HepG2 (cell line): ENCODE measurements around the gene ARID1A. TPM values are rescaled to one million over a fixed set of nuclear protein-coding genes. Genes with fewer than 3 reads are reported as not detected.

Experiments used
- ATF7-NPFF ChIP-seq: sonication (generic); formaldehyde crosslinking; IDR thresholded peaks from 2 replicates; pipeline ENCODE4 v1.8.1; 2023; ENCODE audit warnings: mild to moderate bottlenecking, low read depth, missing genetic modification reagents, moderate library complexity
- ELF1 ChIP-seq: sonication (generic); formaldehyde crosslinking; IDR thresholded peaks from 2 replicates; pipeline ENCODE4 v1.4.0; 2020; ENCODE audit warnings: missing genetic modification reagents
- ELF3 ChIP-seq: IDR thresholded peaks from 2 replicates; pipeline ENCODE4 v1.6.1; 2016; ENCODE audit warnings: missing genetic modification reagents, missing compliant biosample characterization
- GATAD1 ChIP-seq: IDR thresholded peaks from 2 replicates; pipeline ENCODE4 v1.6.1; 2016; ENCODE audit warnings: missing genetic modification reagents, missing compliant biosample characterization
- IRF2 ChIP-seq: IDR thresholded peaks from 2 replicates; pipeline ENCODE4 v1.6.1; 2018; ENCODE audit warnings: missing genetic modification reagents, missing compliant biosample characterization
- IRX3 ChIP-seq: sonication (generic); formaldehyde crosslinking; IDR thresholded peaks from 2 replicates; pipeline ENCODE4 v1.8.1; 2023; ENCODE audit warnings: mild to moderate bottlenecking, low read depth, missing genetic modification reagents, borderline replicate concordance
- SP4 ChIP-seq: sonication (generic); formaldehyde crosslinking; IDR thresholded peaks from 2 replicates; pipeline ENCODE4 v1.8.1; 2023; ENCODE audit warnings: mild to moderate bottlenecking, missing genetic modification reagents
- TBX2 ChIP-seq: sonication (generic); formaldehyde crosslinking; IDR thresholded peaks from 2 replicates; pipeline ENCODE4 v1.5.0; 2020; ENCODE audit warnings: missing genetic modification reagents, mild to moderate bottlenecking, borderline replicate concordance
- ZMYM4 ChIP-seq: sonication (generic); formaldehyde crosslinking; IDR thresholded peaks from 2 replicates; pipeline ENCODE4 v1.8.1; 2023; ENCODE audit warnings: mild to moderate bottlenecking, missing genetic modification reagents
- ZNF20 ChIP-seq: sonication (generic); formaldehyde crosslinking; IDR thresholded peaks from 2 replicates; pipeline ENCODE4 v1.4.0; 2020; ENCODE audit warnings: mild to moderate bottlenecking, moderate library complexity, missing genetic modification reagents
- ZNF337 ChIP-seq: sonication (generic); formaldehyde crosslinking; IDR thresholded peaks from 2 replicates; pipeline ENCODE4 v1.5.1; 2020; ENCODE audit warnings: missing genetic modification reagents, low read depth, mild to moderate bottlenecking, borderline replicate concordance
- ZNF382 ChIP-seq: sonication (generic); formaldehyde crosslinking; IDR thresholded peaks from 2 replicates; pipeline ENCODE4 v1.5.0; 2020; ENCODE audit warnings: missing genetic modification reagents, mild to moderate bottlenecking, borderline replicate concordance
- ZNF547 ChIP-seq: sonication (generic); formaldehyde crosslinking; IDR thresholded peaks from 2 replicates; pipeline ENCODE4 v1.5.1; 2020; ENCODE audit warnings: mild to moderate bottlenecking, missing genetic modification reagents
- ZNF556 ChIP-seq: sonication (generic); formaldehyde crosslinking; IDR thresholded peaks from 2 replicates; pipeline ENCODE4 v1.4.0; 2020; ENCODE audit warnings: mild to moderate bottlenecking, missing genetic modification reagents, borderline replicate concordance
- ZNF616 ChIP-seq: sonication (generic); formaldehyde crosslinking; IDR thresholded peaks from 2 replicates; pipeline ENCODE4 v1.5.0; 2020; ENCODE audit warnings: low read depth, mild to moderate bottlenecking, missing genetic modification reagents
- ZNF766 ChIP-seq: sonication (generic); formaldehyde crosslinking; IDR thresholded peaks from 2 replicates; pipeline ENCODE4 v1.5.0; 2020; ENCODE audit warnings: missing genetic modification reagents, borderline replicate concordance
- ZSCAN22 ChIP-seq: sonication (generic); formaldehyde crosslinking; IDR thresholded peaks from 2 replicates; pipeline ENCODE4 v1.4.0; 2020; ENCODE audit warnings: mild to moderate bottlenecking, missing genetic modification reagents
- ZSCAN30 ChIP-seq: sonication (generic); formaldehyde crosslinking; IDR thresholded peaks from 2 replicates; pipeline ENCODE4 v1.5.0; 2020; ENCODE audit warnings: mild to moderate bottlenecking, missing genetic modification reagents
- polyA plus RNA-seq, 8 experiments: library from polyadenylated mRNA; depleted of rRNA in 3 of 8; stranded (reverse) in 7 of 8; unstranded in 1 of 8; fragments of >200 nt; fragmentation: Illumina TruSeq in 4 of 8; extraction: Trizol in 4 of 8; gene quantifications; 2 replicates each; pipeline versions ENCODE4 v1.2.1 to v1.2.3, GENCODE V29; 2011 to 2016; ENCODE audit warnings: low read depth in 4 of 8, missing spikeins in 1 of 8, mixed read lengths in 1 of 8; ENCODE audit not compliant: insufficient read depth in 1 of 8
- total RNA-seq, 5 experiments: library from RNA; depleted of rRNA; stranded (reverse); fragments of >200 nt; fragmentation: Illumina TruSeq; extraction: Trizol; gene quantifications; 2 replicates each; pipeline ENCODE4 v1.2.3, GENCODE V29; 2016; ENCODE audit warnings: low read depth in 1 of 5
- TF ChIP-seq, protein P1 (sequence below): sonication (generic); formaldehyde crosslinking; IDR thresholded peaks from 2 replicates; pipeline ENCODE4 v1.5.1; 2020; ENCODE audit warnings: missing genetic modification reagents, mild to moderate bottlenecking, borderline replicate concordance
- TF ChIP-seq, protein P2 (sequence below): sonication (generic); formaldehyde crosslinking; IDR thresholded peaks from 2 replicates; pipeline ENCODE4 v1.9.0; 2021; ENCODE audit warnings: missing genetic modification reagents, borderline replicate concordance
- TF ChIP-seq, protein P3 (sequence below): IDR thresholded peaks from 2 replicates; pipeline ENCODE4 v1.6.1; 2016
- TF ChIP-seq, protein P4 (sequence below): IDR thresholded peaks from 2 replicates; pipeline ENCODE4 v1.6.1; 2016; ENCODE audit warnings: low read depth, control low read depth

Gene ARID1A
- total and polyA plus RNA-seq, 2 of the 13 experiments (the other 11 are each of a cell fraction or from before 2014, with no cell fraction given): 11.9 to 15.9 TPM

DNA sequence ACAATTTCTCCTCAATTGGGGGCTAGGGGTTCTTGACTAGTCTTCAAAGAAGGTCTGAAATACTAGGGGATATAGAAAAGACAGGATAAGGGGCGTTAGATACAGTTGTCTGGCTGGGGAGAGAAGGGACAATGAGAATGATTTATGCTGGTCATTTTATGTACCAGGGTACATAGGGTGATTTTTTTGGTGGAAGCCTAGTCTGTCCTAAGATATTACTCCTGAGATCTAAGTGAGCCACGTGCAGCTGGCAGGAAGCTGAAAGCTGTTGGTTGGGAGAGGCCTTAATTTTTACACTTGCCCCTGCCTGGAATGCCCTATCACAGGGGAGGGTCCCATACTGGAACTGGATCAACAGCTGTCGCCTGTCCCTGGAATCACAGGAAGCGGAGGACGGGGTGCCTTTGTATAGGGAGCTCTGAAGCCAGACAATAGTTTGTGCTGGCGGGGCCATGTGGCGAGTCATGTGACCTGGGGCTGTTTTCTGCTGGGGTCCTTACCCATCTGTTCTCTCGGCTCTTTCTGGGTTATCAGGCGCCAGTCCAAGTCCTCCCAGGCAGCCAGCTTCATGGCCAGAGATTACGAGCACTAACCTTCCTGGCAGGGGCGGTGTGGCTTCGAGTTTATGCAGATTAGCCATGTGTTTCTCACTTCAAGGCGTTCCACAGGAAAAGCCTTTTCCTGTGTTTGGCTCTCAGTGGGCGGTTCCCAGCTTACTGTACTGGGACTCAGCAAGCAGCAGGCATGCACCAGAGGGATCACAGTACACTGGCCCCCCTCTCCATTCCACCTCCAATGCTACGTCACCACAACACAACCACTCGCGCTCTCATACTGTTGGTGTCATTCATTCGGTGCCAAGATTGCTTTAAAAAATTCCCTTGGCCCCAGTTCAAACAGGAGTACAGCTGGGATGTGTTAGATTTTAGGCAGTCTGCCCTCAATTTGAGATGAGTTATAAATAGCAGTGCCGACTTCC is 27.5 kb downstream of the ARID1A start (continued):
- TF ChIP-seq, protein P1, sequence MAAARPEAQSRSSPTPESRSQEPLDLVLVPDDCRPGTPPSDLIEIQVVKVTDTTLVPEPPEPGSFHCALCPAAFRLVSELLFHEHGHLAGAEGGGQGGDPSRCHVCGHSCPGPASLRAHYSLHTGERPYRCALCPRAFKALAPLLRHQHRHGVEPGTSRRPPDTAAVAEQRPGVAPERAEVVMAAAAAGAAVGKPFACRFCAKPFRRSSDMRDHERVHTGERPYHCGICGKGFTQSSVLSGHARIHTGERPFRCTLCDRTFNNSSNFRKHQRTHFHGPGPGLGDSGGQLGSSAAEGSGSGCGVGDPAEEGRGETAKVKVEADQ (CRISPR knock-in tag): 0 out of 2 replicates have a peak, but pooled peaks have one; percentile 36
- TF ChIP-seq ZNF20 (no peak), SP4 (CRISPR knock-in tag) (peak; percentile 71; the same call in 1 of the 2 replicates), ZNF337 (CRISPR knock-in tag) (no peak), ELF1 (CRISPR knock-in tag) (0 out of 2 replicates have a peak, but pooled peaks have one; percentile 16), IRX3 (CRISPR knock-in tag) (no peak), ATF7-NPFF (0 out of 2 replicates have a peak, but pooled peaks have one; percentile 56), TBX2 (peak; percentile 51; the same call in 1 of the 2 replicates), ZSCAN30 (CRISPR knock-in tag) (no peak), ELF3 (CRISPR knock-in tag) (peak; percentile 14; the same call in 1 of the 2 replicates), ZNF556 (CRISPR knock-in tag) (no peak), GATAD1 (CRISPR knock-in tag) (peak; percentile 51; the same call in 1 of the 2 replicates), ZSCAN22 (no peak), IRF2 (CRISPR knock-in tag) (peak; percentile 38; the same call in 1 of the 2 replicates), ZNF766 (CRISPR knock-in tag) (peak; percentile 38; the same call in 1 of the 2 replicates), ZNF616 (CRISPR knock-in tag) (no peak), ZNF382 (CRISPR knock-in tag) (no peak), ZNF547 (no peak), ZMYM4 (peak; percentile 55; the same call in 1 of the 2 replicates)
- TF ChIP-seq, protein P2, sequence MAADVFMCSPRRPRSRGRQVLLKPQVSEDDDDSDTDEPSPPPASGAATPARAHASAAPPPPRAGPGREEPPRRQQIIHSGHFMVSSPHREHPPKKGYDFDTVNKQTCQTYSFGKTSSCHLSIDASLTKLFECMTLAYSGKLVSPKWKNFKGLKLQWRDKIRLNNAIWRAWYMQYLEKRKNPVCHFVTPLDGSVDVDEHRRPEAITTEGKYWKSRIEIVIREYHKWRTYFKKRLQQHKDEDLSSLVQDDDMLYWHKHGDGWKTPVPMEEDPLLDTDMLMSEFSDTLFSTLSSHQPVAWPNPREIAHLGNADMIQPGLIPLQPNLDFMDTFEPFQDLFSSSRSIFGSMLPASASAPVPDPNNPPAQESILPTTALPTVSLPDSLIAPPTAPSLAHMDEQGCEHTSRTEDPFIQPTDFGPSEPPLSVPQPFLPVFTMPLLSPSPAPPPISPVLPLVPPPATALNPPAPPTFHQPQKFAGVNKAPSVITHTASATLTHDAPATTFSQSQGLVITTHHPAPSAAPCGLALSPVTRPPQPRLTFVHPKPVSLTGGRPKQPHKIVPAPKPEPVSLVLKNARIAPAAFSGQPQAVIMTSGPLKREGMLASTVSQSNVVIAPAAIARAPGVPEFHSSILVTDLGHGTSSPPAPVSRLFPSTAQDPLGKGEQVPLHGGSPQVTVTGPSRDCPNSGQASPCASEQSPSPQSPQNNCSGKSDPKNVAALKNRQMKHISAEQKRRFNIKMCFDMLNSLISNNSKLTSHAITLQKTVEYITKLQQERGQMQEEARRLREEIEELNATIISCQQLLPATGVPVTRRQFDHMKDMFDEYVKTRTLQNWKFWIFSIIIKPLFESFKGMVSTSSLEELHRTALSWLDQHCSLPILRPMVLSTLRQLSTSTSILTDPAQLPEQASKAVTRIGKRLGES (CRISPR knock-in tag): no peak
- TF ChIP-seq, protein P3, sequence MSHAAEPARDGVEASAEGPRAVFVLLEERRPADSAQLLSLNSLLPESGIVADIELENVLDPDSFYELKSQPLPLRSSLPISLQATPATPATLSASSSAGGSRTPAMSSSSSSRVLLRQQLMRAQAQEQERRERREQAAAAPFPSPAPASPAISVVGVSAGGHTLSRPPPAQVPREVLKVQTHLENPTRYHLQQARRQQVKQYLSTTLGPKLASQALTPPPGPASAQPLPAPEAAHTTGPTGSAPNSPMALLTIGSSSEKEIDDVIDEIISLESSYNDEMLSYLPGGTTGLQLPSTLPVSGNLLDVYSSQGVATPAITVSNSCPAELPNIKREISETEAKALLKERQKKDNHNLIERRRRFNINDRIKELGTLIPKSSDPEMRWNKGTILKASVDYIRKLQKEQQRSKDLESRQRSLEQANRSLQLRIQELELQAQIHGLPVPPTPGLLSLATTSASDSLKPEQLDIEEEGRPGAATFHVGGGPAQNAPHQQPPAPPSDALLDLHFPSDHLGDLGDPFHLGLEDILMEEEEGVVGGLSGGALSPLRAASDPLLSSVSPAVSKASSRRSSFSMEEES (CRISPR knock-in tag): peak; percentile 58
- TF ChIP-seq, protein P4, sequence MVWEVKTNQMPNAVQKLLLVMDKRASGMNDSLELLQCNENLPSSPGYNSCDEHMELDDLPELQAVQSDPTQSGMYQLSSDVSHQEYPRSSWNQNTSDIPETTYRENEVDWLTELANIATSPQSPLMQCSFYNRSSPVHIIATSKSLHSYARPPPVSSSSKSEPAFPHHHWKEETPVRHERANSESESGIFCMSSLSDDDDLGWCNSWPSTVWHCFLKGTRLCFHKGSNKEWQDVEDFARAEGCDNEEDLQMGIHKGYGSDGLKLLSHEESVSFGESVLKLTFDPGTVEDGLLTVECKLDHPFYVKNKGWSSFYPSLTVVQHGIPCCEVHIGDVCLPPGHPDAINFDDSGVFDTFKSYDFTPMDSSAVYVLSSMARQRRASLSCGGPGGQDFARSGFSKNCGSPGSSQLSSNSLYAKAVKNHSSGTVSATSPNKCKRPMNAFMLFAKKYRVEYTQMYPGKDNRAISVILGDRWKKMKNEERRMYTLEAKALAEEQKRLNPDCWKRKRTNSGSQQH (CRISPR knock-in tag): peak; percentile 98
